Globus pallidus (tissue), 1 donor: ENCODE results near the gene NDC1.
"Not testable (repeated sequence)": the region's sequence is repeated elsewhere in the genome, so short reads cannot be mapped to it uniquely, and the experiment has no call there.

ENCODE experiments used
- DNase-seq: peaks from one replicate; pipeline ENCODE4 v3.0.0-alpha.2; 2015; ENCODE audit warnings: low spot score

The NDC1 gene

DNA sequence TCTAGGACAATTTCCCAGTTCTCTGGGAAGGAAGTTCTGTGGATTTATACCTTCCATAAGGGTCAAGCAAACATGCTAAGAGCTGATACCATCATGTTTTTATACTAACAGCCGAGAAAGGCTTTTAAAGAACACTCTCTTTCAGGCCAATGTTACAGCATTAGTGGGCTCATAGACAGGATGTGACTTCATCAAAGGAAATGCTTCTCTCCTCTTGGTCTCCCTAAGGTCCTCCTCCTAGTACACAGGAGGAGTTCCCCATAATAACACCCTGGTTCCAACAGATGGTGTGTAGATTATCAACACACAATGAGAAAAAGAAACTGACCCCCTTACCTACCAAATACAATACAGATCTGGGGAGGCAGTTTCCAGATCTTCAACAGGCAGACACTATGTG, 72.4 kb downstream of the NDC1 start:
- no peak for DNase-seq

DNA sequence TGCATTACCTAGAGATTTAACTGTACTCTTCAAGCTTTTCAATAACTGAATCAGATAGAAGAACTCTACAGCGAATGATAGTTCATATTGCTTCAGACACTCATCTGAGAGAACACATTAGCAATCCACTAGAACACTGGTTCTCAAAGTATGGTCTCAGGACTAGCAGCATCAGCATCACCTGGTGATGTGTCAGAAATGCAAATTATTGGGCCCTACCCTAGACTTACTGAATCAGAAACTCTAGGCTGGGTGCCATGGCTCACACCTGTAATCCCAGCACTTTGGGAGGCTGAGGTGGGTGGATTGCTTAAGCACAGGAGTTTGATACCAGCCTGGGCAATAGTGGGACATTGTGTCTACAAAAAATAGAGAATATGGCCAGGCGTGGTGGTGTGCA, 74.2 kb downstream of the NDC1 start:
- no peak for DNase-seq

DNA sequence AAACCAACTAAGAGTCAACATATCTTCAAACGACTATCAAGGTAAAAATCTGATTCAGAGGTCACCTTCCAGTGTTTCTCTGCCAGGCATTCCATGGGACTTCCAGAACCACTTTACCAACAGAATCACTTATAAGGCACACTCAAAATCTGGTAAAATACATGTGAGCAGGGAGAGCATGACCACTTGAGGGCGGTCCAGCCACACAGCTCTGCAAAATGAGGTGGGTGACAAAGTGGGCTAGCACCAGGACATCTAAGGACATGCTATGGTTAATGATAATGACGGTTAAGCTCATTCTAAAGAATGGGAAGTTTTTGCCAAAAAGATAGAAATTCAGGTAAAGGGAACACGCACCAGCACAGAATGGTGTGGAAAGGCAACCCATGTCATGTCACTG, 74.6 kb downstream of the NDC1 start:
- DNase-seq, result no peak

- DNase-seq, result not testable (repeated sequence)
These were observed 77.6 kb downstream of the NDC1 start for GRCh38 chr1:53760497-53760896.

- no peak for DNase-seq
These were observed 82.2 kb downstream of the NDC1 start for GRCh38 chr1:53755874-53756273.

GRCh38 chr1:53754484-53755312, 83.4 kb downstream of the NDC1 start:
- DNase-seq, result peak; percentile 23

GRCh38 chr1:53752281-53752680, 85.8 kb downstream of the NDC1 start:
- DNase-seq, result no peak

GRCh38 chr1:53747841-53748240, 90.3 kb downstream of the NDC1 start:
- no peak for DNase-seq

DNA sequence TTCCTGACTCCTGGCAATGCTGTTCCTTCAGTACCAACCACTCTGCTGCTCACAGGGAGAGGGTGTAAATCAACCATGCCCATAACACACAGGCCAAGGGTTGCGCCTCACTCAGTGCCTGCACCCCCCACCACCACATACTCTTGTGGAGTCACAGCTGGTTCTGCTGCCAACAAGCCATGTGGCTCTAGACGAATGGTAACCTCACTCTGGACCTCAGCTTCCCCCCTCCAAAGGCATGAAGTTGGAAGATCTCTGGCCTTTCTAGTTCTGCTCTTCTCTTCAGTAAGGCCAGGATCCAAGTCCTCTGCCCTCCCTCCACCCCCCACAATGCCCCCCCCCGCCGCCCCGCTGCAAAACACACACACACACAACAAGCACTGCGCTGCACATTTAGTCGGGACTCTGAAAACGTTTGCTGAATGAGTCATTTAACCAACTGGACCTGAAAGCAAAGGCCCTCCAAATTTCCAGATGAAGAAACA, 97.4 kb downstream of the NDC1 start:
- DNase-seq, result no peak

DNA sequence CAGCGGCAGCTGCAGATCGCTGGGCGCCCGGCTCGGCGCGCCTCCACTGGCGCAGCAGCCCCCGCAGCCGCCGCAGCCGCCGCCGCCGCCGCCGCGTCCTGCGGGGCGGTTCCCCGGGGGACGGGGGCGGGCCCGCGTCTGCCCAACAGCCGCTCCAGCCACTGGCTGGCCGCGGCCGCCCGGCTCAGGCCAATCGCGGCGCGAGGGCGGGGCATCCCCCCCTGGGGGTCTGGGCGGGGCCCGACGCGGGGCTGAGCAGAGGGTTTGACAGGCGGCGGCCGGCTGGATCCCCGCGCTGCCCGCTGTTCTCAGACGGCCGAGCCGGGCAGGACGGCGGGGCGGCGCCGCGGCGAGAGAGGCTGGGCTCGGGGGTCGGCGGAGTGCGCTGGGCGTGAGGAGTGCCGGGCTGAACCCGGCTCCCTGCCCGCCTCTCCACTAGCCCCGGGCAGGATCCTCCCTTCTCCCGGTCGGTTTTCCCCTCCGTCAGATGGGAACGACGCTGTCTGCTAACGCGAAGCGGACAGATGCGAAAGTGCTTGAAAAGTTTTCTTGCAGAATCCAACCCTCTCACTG, 98.9 kb downstream of the NDC1 start, which contains the start of gene GLIS1:
GLIS1 (minus strand) TSS at position 56 of the 573 bp plus-strand sequence. CDS start 1,100 bp downstream, outside the sequence.
- peak; percentile 70 for DNase-seq

- no peak for DNase-seq
These were observed 99.6 kb downstream of the NDC1 start for GRCh38 chr1:53738205-53739108.

GRCh38 chr1:53737648-53738204, 100.4 kb downstream of the NDC1 start:
- DNase-seq, result no peak

DNA sequence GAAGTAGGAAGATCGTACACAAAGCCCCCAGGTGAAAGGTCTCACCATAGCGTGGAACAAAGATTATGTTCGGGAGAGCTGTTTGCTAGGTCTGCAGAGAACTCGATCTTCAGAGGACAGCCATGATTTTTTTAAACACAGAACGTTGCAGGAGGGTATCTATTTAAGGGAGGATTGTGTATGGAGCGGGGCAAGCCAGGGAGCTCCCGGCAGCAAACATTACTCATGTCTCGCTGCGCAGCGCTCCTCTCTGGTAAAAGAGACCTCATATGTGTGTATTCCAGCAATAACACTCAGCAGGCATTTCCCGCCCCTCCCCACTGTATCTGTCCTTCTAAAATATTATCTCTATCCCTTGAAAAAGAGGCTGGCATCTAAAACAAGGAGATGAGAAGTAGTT, 101.8 kb downstream of the NDC1 start:
- no peak for DNase-seq

DNA sequence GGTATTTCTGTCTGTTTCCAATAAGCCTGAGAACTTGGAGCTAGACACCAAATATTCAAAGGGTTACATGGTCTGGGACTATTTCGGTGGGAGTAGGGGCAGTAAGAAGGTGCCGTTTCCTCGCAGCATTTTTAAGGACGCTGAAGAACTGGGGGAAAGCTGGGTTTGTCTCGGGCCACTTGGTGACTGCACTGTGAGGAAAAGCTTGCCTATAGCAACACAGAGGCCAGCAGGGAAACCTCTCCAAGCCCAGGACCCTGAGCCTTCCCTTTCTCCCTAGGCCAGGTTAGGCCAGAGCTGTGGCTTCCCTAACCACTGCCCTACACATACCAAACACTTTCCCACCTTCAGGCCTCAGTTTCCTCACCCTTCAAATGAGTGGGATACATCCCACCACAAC, 102.4 kb downstream of the NDC1 start:
- DNase-seq, result no peak

- DNase-seq, result no peak
These were observed 102.8 kb downstream of the NDC1 start for GRCh38 chr1:53735261-53735660.

GRCh38 chr1:53734650-53735211, 103.4 kb downstream of the NDC1 start:
- no peak for DNase-seq

- DNase-seq, result no peak
These were observed 104.0 kb downstream of the NDC1 start for GRCh38 chr1:53733975-53734649.

DNA sequence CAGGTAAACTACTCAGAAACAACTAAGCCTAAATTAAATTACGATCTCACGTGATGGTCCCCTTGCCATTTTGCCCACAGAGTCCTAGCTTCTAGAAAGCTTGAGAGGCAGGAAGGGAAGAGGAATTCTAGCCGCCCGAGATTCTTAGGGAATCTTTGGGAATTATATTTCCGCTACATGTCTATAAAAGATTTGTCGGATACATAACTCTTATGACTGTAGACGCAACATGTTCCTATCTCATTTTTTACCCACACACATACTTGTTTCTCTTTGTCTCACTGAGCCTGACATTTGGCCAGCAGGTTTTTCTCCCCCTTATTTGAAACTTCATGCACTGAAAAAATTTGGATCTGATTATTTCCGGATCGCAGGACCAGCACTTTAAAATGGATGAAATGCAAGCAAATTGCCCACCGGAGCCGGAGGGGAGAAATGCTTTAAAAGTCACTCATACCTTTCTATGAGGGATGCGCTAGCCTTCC, 104.6 kb downstream of the NDC1 start:
- no peak for DNase-seq

- no peak for DNase-seq
These were observed 105.2 kb downstream of the NDC1 start for GRCh38 chr1:53732912-53733317.

GRCh38 chr1:53732409-53732808, 105.7 kb downstream of the NDC1 start:
- no peak for DNase-seq

GRCh38 chr1:53731779-53732305, 106.3 kb downstream of the NDC1 start:
- DNase-seq, result no peak
